ENCODE results near the gene ABLIM2.

Gene ABLIM2

GRCh38 chr4:8101213-8102075 is 57.2 kb downstream of the ABLIM2 start:
- no peak for DNase-seq (ENCODE audit: low spot score)

GRCh38 chr4:8099981-8100464 is 58.6 kb downstream of the ABLIM2 start:
- DNase-seq (ENCODE audit: low spot score): no peak

- DNase-seq (ENCODE audit: low spot score): no peak
Measured at GRCh38 chr4:8098506-8098905, 60.1 kb downstream of the ABLIM2 start.

- DNase-seq (ENCODE audit: low spot score): no peak
Measured at GRCh38 chr4:8097721-8098345, 60.8 kb downstream of the ABLIM2 start.

- no peak for DNase-seq (ENCODE audit: low spot score)
Measured at GRCh38 chr4:8097141-8097541, 61.5 kb downstream of the ABLIM2 start.

GRCh38 chr4:8096690-8097061 is 61.9 kb downstream of the ABLIM2 start:
- DNase-seq (ENCODE audit: low spot score): no peak

GRCh38 chr4:8095956-8096689 is 62.5 kb downstream of the ABLIM2 start:
- DNase-seq (ENCODE audit: low spot score): no peak

- DNase-seq (ENCODE audit: low spot score): no peak
Measured at GRCh38 chr4:8093587-8094274, 64.9 kb downstream of the ABLIM2 start.

- DNase-seq (ENCODE audit: low spot score): no peak
Measured at GRCh38 chr4:8092282-8092681, 66.3 kb downstream of the ABLIM2 start.

- DNase-seq (ENCODE audit: low spot score): no peak
Measured at GRCh38 chr4:8090744-8091301, 67.8 kb downstream of the ABLIM2 start.

GRCh38 chr4:8090312-8090711 is 68.3 kb downstream of the ABLIM2 start:
- no peak for DNase-seq (ENCODE audit: low spot score)

- no peak for DNase-seq (ENCODE audit: low spot score)
Measured at GRCh38 chr4:8089862-8090261, 68.8 kb downstream of the ABLIM2 start.

GRCh38 chr4:8088966-8089491 is 69.6 kb downstream of the ABLIM2 start:
- no peak for DNase-seq (ENCODE audit: low spot score)

GRCh38 chr4:8087921-8088495 is 70.6 kb downstream of the ABLIM2 start:
- no peak for DNase-seq (ENCODE audit: low spot score)

GRCh38 chr4:8086783-8087445 is 71.7 kb downstream of the ABLIM2 start:
- DNase-seq (ENCODE audit: low spot score): no peak

- DNase-seq (ENCODE audit: low spot score): no peak
Measured at GRCh38 chr4:8085491-8086117, 73.0 kb downstream of the ABLIM2 start.

GRCh38 chr4:8084712-8085490 is 73.7 kb downstream of the ABLIM2 start:
- DNase-seq (ENCODE audit: low spot score): no peak

- DNase-seq (ENCODE audit: low spot score): no peak
Measured at GRCh38 chr4:8084031-8084660, 74.5 kb downstream of the ABLIM2 start.

All from COLO829 (cell line).